MM.1S (cell line): Measurements from ENCODE around the gene APOA4.

Experiments
- CTCF ChIP-seq: fragments of 300-600 bp; sonication (generic); IDR thresholded peaks from 2 replicates; pipeline ENCODE4 v1.5.1; 2016; ENCODE audit warnings: antibody characterized with exemption, low read length, mixed read lengths
- EZH2 ChIP-seq: fragments of 300-600 bp; sonication (generic); optimal IDR thresholded peaks from 2 replicates; pipeline ENCODE3; 2017; ENCODE audit warnings: low read depth, mild to moderate bottlenecking, antibody characterized with exemption, low read length, mixed read lengths

DNA sequence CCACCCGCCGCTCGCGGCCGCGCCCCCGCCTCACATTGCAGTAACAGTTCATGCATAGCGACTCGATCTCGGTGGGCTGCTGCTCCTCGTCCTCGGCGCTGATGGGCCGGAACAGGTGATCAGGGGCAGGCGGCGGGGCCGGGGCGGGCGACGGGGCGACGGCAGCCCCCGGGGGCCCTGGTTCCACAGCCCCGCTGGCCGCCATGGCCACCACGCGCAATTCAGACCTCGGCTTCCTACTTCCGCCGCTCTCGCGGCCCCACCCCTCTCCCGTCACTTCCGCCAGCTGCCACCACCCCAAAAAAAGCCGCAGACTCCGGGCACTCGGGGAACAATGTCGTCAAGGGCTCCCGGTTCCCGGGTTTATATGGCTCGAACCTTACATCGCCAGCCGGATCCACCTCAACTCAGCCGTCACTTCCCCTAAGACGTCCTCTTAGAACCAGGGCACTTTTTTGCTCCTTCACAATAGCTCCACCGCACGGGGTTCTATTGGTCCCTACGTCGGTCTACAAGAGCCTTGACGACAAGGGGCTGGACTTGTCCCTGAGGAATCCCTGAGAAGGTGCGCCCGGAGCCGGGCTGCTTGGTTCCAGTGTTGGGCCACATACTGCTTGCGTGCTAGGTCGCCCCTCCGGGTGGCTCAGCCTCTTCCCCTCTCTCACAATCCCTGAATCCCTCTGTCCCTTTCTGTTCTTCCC lies 35.2 kb downstream of the APOA4 start, which contains the start of gene ZPR1:
- TF ChIP-seq CTCF = no peak
- TF ChIP-seq EZH2 = no peak
